GM19035 (cell line): ENCODE measurements around the gene IHH.

ENCODE experiments used
- ATAC-seq: cut with Tn5 transposase; IDR thresholded peaks from one replicate; pipeline ENCODE4 v1.9.1; 2021; ENCODE audit not compliant: unreplicated experiment

Gene IHH

DNA sequence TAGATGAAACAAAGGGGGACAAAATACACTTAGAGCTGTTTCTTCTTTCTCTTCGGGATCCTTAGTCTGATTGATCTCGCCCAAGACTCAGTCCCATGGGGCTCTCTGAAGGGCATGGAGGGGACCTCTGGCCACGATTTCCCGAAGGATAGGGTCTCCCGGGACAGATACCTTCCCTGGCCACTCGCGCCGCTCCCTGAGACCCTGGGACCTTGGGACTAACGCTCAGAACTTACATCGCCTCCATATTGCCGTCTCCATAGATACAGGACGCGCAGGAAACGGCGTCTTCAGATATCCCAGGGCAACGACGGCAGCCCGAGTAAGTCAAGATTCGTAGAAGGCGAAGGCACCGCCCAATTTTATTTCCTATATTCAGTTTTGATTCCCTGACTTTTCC is 19.5 kb downstream of the IHH start, which contains the start of gene CFAP65:
Gene CFAP65 (minus strand): TSS at position 265 of the 400 bp plus-strand sequence. CDS start 2,468 bp downstream, outside the sequence.
- ATAC-seq, result no peak

DNA sequence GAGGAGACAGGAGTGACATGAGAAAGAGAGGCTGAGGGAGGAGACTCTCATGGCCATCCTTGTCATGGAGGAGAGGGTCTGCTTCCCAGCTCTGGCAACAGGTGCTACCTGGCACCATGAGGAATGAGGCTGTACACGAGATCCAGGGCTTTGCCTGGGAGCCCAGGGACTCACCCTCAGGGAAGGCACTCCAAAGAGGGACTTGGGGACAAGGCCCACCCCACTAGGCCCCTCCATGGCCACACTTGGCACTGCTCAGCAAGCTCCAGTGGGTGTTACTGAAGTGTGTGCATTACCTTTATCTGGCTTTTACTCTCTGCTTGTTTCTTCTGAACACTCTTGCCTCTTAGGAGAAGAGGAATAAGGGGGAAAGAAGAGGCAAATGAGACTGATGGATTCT is 22.1 kb downstream of the IHH start:
- no peak for ATAC-seq

DNA sequence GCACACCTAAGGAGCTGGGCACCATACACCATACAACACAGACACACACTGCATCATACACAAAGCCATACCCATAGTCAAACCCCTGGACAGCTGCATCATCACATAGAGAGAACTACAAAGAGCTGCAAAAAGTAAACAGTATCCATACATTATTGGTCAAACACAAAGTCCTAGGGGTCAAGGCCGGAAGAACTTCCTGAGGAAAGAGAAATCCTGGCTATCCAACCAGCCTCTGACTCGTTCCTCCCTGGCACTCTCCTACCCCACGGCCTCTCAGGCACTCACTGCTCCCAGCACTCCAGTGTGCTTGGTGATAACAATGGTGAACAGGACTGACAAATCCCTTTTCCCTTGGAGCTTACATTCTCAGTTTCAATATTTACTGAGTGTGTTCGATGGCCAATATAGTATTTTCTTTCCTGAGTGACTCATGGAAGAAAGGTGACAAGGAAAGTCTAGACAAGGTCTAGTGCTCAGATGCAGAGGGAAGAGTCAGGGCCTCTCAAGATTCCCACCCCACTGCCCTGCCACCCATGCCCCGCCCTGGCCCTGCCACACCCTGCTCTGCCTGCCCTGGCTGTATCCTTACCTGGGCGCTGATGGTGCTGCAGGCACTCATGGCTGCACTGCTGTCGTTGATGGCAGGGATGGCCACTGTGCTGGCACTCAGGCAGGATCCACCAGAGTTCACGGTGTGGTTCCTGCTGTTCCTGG is 22.8 kb downstream of the IHH start:
- ATAC-seq, result no peak

DNA sequence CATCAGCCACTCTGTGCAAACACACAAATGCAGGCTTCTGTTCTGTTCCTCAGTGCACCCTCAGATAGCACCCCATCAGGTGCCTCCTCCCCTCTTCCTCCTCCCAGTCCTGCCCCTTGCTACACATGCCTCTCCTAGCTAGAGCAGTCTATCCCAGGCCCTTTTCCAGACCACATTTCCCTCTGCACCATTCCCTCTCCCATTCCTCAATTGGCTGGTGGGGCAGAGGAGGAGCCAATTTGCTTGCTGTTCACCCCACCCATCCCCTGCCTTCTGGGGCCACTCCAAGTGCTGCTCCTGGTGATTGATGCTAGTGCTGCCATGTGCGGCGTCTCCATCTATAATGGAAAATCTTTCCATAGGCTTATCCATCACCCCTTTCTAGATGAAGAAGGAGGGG is 24.8 kb downstream of the IHH start:
- ATAC-seq, result no peak

DNA sequence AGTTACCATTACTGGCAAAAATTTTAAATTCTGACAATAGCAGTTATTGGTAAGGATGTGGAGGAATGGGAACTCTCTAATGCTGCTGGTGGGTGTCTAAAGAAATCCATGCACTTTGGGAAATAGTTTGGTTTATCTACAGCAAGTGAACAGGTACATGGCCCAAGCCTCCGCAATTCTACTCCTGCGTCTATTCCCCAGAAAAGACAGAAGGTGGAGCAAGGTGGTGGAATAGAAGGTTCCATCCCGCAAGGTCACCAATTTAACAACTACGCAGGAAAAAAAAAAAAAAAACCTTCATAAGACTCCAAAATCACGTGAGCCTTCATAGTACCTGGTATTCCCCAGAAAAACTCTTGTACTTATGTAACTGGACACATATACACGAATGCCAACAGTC is 25.9 kb downstream of the IHH start:
- no peak for ATAC-seq

DNA sequence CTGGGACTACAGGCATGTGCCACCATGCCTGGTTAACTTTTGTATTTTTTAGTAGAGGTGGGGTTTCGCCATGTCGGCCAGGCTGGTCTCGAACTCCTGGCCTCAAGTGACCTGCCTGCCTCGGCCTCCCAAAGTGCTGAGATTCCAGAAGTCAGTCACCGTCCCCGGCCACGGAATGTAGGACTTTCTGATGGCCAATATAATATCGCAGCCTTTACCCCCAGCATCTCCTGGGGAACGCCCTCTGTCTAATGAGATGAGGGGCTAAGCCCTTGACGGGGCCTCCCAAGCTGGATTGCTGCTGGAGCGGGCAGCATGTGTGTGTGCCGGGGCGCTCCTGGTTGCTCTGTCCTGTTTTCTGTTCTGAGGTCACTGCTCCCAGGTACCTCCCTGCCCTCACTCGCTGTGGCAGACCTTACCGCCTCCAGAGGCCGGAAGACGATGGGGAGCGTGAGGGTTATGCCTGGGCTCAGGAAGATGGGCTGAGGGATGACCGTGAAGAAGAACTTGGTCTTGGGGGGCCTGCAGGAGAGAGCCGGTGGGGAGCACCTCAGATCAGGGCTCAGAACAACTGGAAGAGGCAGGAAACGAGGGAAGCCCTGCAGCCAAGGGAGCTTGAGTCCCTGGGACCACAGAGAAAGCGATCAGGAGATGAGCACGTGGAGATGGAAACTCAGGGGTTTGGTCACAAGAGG is 28.5 kb downstream of the IHH start:
- no peak for ATAC-seq

DNA sequence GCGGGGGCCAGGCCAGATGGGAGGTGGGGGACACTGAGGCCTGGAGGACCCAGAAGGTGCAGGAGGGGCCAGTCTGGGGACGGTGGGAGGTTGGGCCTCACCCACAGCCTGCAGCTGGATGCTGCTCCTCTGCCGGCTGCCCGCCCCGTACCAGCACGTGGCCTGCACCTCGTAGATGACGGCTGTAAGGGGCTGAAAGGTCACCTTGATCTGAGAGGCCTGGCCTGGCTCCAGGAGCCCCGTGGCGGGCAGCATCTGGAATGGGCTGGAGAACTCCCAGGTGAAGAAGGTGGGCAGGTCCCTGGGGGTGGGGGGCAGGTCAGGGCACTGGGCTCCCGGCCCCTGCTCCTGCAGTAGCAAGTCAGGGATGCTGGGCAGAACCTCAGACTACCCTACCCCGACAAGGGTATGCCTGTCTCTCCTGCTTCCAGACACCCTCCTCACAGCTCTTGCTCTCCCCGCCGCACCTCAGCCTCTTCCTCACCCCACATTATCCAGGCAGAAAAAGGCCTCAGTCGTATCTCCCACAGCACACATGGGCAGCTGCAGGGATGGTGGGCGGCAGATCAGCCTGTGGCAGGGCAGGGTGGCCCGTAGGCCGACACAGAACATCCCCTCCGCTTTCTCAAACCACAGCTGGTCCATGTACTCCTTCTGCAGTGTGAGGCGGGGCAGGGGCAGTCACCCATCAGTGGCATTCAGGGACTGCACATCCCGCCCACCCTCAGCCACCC is 29.5 kb downstream of the IHH start:
- no peak for ATAC-seq

DNA sequence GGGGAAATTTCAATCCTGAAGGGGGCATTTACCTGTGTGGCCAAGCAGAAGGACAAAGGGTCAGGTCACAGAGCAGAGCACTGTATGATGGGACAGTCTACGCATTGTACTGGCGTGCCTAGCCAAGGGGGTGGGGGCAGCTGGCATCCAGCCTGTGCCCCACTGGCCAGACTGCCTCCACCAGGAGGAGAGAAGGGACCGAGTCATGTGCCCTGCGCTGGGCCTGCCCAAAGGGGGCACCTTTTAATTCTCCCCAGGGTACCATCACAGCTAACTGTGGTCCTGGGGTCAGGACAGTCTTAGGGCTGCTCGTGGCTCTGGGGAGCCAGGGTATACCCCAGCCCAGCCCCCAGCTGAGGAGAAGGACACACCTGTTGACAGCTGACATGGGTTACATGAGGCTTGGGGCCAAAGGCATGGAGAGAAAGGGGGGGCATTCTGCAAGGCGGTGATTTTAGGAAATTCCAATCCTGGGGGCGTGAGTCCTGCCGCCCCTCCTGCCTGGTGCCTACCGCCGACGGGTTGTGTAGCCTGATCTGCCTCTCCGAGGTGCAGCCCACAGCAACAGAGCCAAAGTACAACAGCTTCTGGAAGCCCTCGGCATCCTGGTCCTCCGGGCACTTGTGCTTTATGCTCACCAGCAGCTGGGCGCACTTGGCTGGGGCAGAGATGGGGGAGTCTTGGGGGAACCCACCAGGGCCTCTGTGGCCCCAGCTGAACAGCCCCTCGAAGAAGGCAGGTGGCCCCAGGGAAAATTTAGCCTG is 30.4 kb downstream of the IHH start:
- ATAC-seq, result no peak

DNA sequence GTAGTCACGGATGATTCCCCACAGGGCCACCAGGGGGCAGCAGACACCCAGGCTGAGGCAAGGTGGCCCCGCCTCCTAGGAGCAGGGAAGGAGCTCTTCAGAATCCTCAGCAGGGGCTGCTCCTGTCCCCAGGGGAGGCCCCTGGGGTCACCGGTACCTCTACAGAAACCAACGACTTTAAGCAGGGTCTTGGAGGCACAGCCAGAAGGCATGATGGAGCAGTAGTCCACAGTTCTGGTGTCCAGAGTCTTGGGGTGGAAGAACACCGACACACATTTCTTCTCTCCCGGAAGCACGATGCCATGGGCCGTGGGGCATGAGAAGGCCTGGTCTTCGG is 30.9 kb downstream of the IHH start:
- no peak for ATAC-seq

DNA sequence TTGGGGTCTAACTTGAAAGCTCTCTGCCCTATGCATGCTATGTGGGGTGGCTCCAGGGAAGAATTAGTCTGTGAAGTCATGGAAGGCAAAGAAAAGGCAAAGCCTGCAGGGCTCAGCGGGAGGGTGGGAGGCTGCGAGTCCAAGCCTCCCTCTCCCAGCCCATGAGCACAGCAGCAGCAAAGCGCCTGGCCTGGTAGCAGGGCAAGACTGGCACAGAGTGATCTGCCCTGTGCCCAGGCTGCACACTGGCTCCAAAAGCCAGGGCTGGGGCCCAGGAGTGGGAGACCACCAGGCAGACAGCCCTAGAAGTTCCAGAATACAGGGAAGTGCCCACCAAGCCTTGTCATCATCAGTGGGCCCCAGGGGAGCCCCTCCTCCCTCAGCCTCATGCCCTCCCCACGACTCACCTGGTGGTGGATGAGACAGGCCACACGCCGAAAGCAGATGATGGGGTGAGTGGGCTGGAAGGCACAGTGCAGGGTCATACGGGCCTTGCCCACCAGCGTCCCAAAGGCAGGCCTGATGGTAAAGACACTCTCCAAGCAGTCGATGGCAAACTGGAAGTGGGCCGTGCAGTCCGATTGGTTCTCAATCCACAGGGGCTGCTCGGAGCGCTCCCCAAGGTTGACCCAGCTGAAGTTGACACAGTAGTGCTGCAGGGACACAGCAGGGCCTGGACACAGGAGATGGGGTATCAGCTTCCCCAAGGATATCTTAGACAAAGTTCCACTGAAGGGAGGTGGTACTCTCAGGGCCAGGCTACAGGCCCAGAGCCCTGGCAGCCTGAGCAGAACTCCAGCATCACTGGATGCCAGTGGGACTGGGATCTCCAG is 31.5 kb downstream of the IHH start:
- ATAC-seq, result no peak

DNA sequence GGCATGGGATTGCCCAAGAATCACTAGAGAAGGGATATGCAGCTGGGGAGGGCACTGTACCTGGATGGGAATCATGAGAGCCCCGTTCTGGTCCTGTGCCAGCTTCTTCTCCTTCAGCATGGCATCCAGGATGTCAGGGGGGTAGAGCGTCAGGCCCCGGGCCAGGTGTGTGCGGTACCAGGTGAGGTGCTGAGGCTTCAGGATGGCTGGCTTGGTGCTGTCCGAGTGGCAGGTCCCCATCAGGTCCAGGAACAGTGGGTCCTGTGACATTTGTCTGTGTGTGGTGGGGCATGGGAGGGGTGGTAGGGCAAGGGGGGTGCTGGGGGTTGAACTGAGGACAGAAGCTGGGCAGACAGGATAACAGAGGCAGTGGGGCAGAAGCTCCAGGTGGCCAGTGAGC is 32.6 kb downstream of the IHH start:
- no peak for ATAC-seq

DNA sequence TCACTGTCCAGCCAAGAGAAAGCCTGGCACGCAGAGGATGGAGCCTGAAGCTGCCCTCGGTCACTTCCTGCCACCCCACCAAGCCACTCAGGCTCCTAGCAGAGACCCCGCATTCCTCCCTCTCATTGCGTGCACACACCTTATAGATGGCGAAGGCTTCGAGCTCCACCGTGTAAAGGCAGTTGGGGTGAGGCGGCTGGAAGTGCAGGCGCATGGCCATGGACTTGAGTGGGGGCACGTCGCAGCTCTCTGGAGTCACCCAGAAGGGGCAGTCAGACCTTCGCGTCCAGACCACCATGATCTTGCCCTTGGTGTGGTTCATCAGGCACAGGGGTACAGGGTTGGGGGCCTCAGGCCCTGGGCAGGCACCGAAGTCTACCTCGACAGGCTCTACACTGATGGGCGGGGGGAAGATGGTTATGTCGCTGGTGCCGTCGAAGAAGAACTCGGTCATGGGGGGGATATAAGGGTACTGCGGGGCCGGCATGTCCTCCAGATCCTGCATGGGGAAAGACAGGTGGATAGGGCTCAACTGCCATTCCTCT is 33.1 kb downstream of the IHH start:
- ATAC-seq, result no peak

DNA sequence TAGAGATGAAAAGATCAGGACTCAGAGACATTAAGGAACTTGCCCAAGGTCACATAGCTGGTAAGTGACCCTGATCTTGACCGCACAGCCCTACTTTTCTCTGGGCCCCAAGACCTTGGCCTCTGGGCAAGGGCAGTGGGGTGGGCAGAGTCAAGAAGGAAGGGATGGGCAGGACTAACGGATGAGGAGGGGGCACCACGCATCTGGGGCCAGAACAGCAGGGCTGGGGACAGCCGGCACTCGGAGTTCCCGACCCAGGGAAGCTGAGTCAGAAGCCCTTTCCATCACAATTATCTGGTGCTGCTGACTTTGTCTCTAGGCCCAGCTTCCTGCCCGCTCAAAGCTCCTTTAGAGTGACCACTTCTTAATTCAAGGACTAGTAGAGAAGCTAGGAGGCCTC is 33.8 kb downstream of the IHH start:
- ATAC-seq, result no peak

DNA sequence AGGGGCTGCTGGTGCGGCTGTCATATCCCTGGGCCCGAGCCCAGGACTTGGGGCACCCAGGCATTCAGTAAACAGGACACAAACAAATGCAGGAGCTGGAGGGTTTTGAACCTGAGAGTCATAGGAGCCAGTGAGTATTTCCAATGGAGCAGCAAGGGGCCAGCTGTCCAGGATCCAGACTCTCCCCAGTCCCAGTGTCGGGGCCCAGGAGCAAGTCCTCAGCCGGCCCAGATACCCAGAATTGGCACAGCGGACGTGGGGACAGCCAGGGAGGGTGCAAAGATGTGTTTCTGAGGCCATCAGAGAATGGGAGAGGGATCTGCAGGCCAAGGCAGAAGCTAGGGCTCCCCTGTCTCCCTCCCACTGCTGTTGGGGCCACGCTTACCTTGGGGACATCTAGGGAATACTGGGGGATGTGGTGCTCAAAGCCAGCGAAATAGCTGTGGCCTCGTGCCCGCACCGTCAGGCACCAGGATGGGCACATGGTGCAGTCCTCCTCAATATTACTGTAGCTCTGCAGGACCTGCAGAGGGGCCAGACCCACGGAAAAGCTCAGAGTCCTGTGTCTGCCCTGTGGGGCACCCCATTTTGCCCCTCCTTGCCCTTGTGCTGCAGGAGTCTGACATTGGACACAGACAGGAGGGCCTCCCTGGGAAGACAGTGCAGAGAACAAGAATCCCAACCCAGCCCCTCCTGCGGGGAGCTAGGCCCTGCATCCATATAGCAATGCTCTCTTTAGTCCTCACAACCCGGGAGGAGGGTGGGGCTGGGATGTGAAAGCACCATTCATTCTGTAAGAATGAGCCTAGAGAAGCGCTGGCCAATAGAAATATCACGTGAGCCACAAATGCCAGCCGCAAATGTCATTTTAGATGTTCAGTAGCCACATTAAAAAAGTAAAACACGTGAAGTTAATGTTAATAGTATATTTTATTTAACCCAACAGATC is 34.8 kb downstream of the IHH start:
- ATAC-seq, result no peak

DNA sequence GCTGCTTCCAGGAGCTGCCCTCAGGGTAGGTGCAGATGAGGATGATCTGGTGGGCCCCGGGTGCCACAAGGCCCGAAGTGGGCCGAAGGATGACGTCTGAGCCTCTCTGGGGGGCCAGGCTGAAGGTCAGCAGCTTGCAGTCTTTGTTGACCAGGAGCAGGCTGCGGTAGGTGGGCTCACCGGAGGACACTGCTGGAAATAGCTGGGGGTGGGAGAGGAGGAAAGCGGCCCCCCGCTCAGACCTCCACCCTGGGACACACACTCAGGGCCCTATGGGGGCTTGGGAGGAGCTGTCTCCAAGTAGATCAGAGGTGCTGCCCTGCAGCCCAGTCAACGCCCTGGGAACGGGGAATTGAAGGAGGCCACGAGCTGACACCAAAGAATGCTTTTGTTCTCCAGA is 36.7 kb downstream of the IHH start:
- no peak for ATAC-seq

DNA sequence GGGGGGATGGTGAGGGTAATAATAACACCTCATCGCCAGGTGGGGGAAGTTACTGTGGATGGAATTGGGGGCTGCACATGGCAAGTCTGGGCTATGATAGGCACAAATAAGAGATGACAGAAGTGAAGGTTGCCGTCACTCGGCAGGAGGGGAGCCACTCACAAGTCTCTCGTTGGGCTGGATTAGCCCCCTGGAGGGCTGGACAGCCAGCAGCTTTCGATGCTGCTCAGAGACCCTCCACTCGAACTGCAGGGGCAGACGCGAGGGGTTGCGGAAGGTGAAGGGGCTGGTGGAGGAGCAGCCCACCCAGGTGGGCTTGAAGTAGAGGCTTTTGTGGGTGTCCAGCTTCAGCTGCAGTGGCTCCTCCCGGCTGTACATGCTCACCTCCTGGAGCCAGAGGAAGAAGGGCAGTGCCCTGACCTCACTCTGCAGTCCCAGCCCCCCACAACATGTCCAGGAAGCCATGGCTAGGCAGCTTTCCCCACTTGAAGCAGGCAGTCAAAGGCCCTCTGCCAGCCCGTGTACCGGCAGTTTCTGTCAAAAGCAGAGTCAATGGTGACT is 37.6 kb downstream of the IHH start:
- ATAC-seq, result no peak

DNA sequence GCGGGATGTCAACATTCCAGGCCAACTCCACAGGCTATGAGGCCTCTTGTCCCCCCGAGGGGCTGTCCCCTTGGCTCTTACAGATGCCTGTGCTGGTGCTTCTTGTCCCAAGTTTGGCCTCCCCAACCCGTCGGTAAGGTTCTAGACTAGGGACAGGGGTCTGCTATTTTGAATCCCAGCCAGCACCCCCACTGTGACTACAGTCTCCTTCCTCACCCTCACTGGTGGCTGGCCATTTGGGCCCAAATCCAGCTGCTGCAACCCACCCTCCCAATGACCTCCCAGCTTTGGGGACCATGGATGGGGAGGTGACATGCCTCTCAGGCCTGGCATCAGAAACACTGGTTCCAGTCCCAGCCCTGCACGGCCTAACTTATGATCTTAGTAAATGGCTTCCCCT is 38.1 kb downstream of the IHH start:
- no peak for ATAC-seq

DNA sequence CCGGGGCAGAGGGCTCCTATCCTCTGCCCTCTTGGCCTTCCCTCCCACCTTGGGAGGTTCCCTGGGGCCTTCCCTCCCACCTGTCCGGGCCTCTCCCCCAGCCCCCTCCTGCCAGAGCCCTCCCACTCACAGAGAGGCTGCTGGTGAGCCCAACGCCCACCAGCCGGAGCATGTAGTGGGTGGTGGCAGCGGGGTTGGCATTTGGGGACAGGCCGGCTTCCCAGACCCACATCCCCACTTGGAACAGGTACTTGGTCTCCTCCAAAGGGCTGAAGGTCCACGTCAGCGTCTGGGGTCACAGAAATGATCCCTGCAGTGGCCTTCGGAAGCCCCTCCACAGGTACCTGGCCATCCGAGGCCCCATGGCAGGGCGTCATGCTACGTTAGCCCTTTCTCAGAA is 38.7 kb downstream of the IHH start:
- no peak for ATAC-seq

DNA sequence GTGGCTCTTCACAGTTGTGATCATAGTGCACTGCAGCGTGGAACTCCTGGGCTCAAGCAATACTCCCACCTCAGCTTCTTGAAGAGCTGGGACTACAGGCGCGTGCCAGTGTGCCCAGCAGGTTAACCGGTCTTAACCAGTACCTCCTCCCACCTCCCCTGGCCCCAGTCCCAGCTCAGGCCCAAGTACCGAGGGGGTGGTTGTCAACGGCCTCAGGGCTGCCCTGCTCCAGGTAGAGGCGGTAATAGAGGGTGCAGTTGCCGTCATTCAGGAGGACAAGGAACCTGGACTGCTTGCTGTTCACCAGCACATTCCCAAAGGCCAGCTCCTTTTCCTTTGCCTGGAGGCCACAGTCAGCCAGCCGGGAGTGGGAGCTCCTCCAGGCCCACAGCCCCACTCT is 39.1 kb downstream of the IHH start:
- ATAC-seq, result no peak
